GM12878 (cell line): ENCODE results near the gene SURF6.

Experiments used
- HCFC1 ChIP-seq: fragments of 150-350 bp; IDR thresholded peaks from 2 replicates; pipeline ENCODE4 v1.6.1; 2014; ENCODE audit warnings: low read length
- POLR2AphosphoS5 ChIP-seq: IDR thresholded peaks from 2 replicates; pipeline ENCODE4 v1.6.1; 2011; ENCODE audit warnings: mild to moderate bottlenecking, low read length, inconsistent platforms

- TF ChIP-seq HCFC1: no peak
- no peak for TF ChIP-seq POLR2AphosphoS5
Observed at GRCh38 chr9:133305731-133306130, 30.3 kb downstream of the SURF6 start.
